ENCODE results near the gene STEAP3. TPM values are rescaled to one million over a fixed set of nuclear protein-coding genes. Genes with fewer than 3 reads are reported as not detected.

Gene STEAP3
- total and polyA plus RNA-seq, 2 donors (not counting 1 experiment from before 2014, with no cell fraction given): 1.1 to 1.6 TPM

GRCh38 chr2:119233326-119234020 lies 9.8 kb downstream of the STEAP3 start:
- no peaks in the 10 kb centered on the region for H3K27me3 ChIP-seq (replicated peaks in 1 of 4; ENCODE audit: control extremely low read depth in 1 of 4, control insufficient read depth in 3 of 4, insufficient read depth in 4 of 4, low read length in 3 of 4)
- TF ChIP-seq, protein P1, sequence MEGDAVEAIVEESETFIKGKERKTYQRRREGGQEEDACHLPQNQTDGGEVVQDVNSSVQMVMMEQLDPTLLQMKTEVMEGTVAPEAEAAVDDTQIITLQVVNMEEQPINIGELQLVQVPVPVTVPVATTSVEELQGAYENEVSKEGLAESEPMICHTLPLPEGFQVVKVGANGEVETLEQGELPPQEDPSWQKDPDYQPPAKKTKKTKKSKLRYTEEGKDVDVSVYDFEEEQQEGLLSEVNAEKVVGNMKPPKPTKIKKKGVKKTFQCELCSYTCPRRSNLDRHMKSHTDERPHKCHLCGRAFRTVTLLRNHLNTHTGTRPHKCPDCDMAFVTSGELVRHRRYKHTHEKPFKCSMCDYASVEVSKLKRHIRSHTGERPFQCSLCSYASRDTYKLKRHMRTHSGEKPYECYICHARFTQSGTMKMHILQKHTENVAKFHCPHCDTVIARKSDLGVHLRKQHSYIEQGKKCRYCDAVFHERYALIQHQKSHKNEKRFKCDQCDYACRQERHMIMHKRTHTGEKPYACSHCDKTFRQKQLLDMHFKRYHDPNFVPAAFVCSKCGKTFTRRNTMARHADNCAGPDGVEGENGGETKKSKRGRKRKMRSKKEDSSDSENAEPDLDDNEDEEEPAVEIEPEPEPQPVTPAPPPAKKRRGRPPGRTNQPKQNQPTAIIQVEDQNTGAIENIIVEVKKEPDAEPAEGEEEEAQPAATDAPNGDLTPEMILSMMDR (IDR thresholded peaks at IDR 0.05): no peak
- TF ChIP-seq EZH2 (IDR thresholded peaks at IDR 0.05; ENCODE audit: borderline replicate concordance, insufficient read depth, low read depth, low read length, poor library complexity, severe bottlenecking): no peak
- intact Hi-C loops (cut with micrococcal nuclease): no loop called here
- no peaks in the 10 kb centered on the region for H3K79me2 ChIP-seq (ENCODE audit: control insufficient read depth, insufficient read depth, low read length)
- no peak overlapping the region for H3K9ac ChIP-seq (ENCODE audit: low read length)
- H3K36me3 ChIP-seq (replicated peaks in 1 of 2; ENCODE audit: control extremely low read depth in 1 of 2, control insufficient read depth in 1 of 2, extremely low read depth in 1 of 2, insufficient read depth in 2 of 2, low read length in 1 of 2): no peaks in the 10 kb centered on the region
- WGBS (ENCODE audit: insufficient coverage): over 99% methylated on average over 6 of the region's 7 CpGs
- CTCF ChIA-PET: no interaction called here
- POLR2A ChIA-PET: no interaction called here
- H3K4me1 ChIP-seq (ENCODE audit: control insufficient read depth in 2 of 2, insufficient read depth in 2 of 2, low read length in 2 of 2): peaks cover 0 to 9% of the 10 kb centered on the region in 2 donors
- no peaks in the 10 kb centered on the region for H3K9me3 ChIP-seq (ENCODE audit: control extremely low read depth in 1 of 3, control insufficient read depth in 2 of 3, insufficient read depth in 1 of 3, low read length in 2 of 3)
- no peak overlapping the region for H3K27ac Mint-ChIP-seq
- no peaks in the 10 kb centered on the region for H4K20me1 ChIP-seq (ENCODE audit: control insufficient read depth, insufficient read depth, low read length, poor library complexity, severe bottlenecking)
- no peak for ATAC-seq (ENCODE audit: low read depth)
- no peak overlapping the region for H3K27ac ChIP-seq (ENCODE audit: low read length in 2 of 2)
- peaks cover 19% of the 10 kb centered on the region for H3K4me1 Mint-ChIP-seq
- no peak for DNase-seq
- no peak overlapping the region for H3K4me3 ChIP-seq (ENCODE audit: control extremely low read depth in 1 of 5, extremely low read depth in 1 of 5, insufficient read depth in 1 of 5, low read depth in 2 of 5, low read length in 4 of 5)
- H3K4me3 Mint-ChIP-seq: no peak overlapping the region
- H2AFZ ChIP-seq (ENCODE audit: insufficient read depth, low read depth, low read length, poor library complexity, severe bottlenecking): no peak overlapping the region
- H3K4me2 ChIP-seq (replicated peaks; ENCODE audit: low read depth, low read length, poor library complexity, severe bottlenecking): no peak overlapping the region
- peaks cover 2% of the 10 kb centered on the region for H3K27me3 Mint-ChIP-seq
- no peaks in the 10 kb centered on the region for H3K9me3 Mint-ChIP-seq (ENCODE audit: insufficient read depth)

Data from B cell (primary cell).